HG02623 (cell line): Measurements from ENCODE around the gene BIK.
"Not testable (repeated sequence)": the region's sequence is repeated elsewhere in the genome, so short reads cannot be mapped to it uniquely, and the experiment has no call there.

ENCODE experiments used
- ATAC-seq: cut with Tn5 transposase; IDR thresholded peaks from one replicate; pipeline ENCODE4 v1.9.1; 2021; ENCODE audit warnings: moderate library complexity; ENCODE audit not compliant: unreplicated experiment

BIK gene

DNA sequence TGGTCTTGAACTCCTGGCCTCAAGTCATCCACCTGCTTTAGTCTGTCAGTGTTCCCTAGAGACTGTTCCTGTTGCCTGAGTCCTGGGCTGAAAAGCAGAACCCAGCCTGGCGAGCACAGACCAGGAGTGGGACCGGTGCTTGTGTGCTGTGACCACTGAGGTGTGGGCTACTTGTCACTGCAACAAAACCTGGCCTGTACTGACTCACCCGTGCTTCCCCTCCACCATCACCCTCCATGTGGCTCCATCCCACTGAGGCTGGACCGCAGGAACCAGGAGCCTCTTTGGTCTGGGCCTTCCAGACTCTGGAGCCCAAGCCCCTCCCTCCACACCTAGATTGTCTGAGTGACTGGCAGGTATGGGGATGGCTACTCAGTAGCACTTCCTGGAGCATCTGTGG, 24.0 kb downstream of the BIK start:
- no peak for ATAC-seq

DNA sequence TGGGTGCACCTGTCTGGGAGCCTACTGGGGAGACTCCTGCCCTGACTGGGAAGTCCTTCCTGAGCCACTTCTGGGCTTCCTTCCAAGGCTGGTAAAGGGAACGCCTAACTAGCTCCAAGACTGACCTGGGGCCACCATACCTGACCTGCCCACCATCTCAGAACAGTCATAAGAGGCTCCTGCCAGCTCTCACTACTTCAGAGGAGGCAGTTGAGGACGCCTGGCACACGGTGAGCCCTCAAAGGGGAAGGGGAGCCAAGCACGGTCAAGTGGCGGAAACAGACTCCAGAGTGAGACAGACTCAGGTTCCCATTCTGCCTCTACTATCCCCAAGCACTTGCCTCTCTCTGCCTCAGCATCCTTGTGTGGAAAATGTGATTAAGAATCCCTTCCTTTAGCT, 25.0 kb downstream of the BIK start:
- ATAC-seq: no peak

DNA sequence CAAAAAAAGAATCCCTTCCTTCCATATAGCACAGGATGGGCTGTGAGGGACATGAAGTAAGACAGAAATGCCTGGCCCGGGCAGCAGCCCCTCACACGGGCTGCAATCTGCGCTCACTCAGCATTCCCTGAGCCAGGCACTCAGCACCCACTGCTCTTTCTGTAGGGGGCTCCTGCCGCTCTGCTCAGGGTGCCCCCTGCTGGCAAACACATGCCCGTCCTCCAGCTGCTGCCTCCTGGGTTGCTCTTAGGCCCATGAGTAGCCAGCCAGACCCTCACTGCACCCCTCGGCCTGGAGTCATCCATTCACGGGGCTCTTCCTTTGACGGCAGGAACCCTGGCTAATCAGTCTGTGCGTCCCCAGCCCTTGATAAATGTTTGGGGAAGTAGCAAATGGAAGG, 25.7 kb downstream of the BIK start:
- ATAC-seq: no peak

DNA sequence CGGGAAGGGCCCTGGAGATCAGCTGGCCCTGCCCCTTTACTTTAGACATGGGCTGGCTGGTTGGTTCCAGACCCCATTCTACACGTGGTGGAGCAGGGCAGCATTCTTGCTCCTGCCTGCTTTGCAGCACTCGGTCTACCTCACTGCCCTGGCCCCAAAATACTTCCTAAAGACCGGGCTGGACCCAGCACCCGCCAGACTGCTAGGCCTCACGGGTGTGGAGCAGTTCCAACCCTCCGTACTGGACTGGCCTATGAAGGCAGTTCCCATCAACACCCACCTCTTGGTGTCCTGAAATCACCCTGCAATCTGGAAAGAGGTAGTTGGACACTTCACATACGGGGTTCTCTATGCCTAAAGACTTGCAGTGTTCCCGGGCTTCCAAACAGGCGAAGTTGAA, 26.3 kb downstream of the BIK start:
- no peak for ATAC-seq

DNA sequence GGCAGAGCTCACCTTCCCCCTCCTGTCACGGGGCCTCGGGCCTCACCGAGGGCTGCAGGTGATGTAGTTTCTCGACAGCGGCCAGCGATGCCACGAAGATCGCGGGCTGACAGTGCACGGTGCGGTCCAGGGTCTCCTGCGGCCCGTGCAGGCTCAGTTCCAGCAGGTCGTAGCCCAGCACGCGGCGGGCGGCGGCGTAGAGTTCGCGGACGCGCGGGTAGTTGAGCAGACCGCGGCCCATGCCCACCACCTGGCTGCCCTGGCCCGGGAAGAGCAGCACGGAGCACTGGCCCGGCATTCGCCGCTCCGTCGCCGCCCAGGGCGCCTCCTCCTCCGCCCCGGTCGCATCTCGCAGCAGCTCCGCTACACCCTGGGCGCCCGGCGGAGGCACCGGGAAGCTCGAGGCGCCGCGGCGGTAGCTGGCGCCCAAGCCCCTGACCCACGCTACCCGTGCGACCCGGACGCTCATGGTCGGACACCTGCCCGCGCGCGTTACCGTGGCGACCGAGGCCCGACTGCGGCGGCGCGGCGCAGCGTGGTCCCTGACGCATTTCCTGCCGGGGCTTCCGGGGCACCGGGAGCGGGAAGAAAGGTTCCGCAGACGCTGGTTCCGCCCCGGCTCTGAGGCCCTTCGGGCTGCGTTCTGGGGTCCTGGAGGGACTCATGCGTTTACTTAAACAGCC, 32.5 kb downstream of the BIK start, which contains the start of gene MCAT:
MCAT (minus strand) TSS at position 519 of the 683 bp plus-strand sequence; CDS start at position 469, 50 bp downstream.
- peak; percentile 84 for ATAC-seq

DNA sequence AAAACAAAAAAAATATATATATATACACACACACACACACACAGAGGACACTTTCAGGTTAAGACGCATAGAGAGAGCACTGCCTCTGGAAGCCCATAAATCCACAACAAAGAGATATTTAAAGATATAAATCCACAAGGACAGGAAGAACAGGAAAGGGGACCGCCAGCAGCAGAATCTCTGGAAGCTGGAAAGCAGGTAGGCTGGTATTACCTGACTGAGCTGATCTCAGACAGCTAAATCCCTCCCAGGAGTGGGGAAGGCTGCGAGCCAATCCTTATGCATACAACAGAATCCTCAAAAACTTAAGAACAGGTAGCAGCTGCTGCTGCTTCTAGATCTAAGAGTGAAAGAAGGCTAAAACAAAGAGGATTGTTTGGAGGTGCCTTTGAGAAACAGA, 34.4 kb downstream of the BIK start:
- ATAC-seq: no peak

DNA sequence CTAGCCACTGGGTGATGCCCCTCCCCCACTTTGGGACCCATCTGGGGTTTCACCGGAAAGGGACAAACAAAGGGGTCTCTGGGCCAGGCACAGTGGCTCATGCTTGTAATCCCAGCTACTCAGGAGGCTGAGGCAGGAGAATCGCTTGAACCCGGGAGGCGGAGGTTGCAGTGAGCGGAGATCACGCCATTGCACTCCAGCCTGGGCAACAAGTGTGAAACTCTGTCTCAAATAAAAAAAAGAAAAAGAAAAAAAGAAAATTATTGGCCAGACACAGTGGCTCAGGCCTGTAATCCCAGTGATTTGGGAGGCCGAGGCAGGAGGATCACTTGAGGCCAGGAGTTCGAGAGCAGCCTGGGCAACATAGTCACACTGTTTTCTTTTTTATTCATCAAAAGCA, 34.8 kb downstream of the BIK start:
- ATAC-seq: not testable (repeated sequence)

DNA sequence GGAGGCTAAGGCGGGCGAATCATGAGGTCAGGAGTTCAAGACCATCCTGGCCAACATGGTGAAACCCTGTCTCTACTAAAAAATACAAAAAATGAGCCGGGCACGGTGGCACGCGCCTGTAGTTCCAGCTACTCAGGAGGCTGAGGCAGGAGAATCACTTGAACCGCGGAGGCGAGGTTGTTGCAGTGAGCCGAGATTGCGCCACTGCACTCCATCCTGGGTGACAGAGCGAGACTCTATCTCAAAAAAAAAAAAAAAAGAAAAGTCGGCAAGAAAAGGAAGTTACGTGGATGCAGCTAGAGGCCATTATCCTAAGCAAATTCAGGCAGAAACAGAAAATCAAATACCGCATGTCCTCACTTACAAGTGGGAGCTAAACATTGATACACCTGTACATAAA, 35.8 kb downstream of the BIK start:
- ATAC-seq: not testable (repeated sequence)

DNA sequence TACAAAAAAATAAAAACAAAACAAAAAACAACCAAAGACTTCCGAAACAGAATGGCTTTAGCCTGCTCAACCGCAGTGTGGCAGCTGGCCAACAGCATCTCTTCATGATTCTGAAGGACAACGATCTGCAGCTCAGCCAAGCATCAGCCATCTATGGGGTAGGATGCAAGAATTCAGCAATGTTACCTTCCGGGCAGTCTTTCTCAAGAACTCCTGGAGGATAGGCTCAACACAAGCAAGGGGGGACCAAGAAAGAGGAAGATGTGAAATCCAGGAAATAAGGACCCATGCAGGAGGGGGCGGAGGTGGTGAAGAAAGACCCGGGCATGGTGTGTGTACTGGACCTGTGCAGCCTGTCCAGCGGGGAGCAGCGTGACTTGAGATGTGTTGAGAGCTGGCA, 37.3 kb downstream of the BIK start:
- ATAC-seq: no peak

DNA sequence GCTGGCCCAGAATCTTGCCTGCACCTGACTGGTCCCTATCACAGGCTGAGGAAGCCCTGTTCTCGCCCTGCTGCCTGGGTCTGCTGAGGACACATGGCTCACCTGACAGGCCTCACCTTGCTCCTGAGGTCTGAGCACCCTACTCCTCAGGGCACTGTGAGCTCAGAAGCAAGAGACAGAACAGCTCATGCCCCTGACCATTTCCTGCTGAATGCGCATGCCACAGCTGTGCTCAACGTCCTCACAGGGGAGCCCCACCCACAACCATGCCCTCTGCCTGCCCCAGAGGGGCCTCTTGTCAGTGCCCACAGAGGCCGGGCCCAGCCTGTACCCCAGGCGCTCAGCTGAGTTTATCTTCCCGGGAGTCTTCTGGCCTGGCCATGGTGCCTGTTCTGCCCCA, 38.0 kb downstream of the BIK start:
- no peak for ATAC-seq

DNA sequence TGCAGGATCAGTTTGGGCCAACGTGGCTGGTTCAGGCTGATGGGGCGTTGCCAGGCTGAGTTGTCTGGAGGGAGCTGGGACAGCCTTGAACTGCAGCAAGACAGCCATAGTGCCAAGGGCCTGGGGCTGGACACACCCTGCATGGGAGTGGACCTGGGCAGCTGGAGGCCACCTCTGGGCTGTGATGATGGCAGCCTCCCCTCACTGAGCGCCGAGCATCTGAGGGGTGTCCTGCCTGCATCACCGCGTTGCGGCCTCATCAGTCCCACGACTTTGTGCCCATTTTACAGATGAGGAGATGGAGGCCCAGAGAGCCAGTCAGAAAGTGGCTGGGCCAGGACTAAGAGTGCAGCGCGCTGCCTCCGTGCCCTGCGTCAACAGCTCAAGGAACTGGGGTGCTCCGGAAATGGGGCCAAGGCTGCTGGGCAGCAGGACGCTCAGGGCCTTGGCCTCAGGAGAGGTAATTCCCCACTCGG, 40.2 kb downstream of the BIK start:
- ATAC-seq: no peak

DNA sequence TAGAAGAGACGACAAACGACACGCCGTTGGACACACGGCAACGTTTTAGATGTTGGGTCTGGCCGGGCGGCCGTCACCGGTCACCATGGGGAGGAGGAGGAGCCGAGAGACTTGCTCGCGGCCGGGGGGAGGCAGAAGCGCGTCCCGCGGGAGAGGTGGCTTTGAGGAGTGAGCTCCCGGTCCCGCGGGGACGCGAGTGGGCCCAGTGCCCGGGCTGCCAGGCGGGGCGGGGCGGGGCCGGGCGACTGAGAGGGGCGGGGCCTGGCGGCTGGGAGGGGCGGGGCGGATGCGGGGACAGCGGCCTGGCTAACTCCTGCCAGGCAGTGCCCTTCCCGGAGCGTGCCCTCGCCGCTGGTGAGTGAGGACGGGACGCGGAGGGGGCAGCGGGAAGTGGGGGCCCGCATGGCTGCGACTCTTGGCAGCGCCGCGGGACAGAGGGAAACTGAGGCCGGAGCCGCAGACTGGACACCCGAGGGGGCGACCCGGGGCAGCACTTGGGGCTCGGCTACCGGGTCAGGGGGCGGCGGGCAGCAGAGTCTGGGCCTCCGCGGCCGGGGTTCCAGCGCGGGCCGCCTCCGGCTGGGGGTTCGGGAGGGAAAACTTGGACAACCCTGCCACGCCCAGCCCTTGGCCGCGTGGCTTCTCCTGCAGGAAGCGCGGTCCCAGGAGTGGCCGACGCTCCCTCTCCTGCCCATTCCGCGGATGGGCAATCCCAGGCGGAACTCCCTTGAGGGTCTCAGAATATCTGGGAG, 40.9 kb downstream of the BIK start, which contains the start of gene TSPO:
TSPO (plus strand) TSS at position 309 of the 752 bp plus-strand sequence. CDS start 7,680 bp downstream, outside the sequence.
- ATAC-seq: no peak

DNA sequence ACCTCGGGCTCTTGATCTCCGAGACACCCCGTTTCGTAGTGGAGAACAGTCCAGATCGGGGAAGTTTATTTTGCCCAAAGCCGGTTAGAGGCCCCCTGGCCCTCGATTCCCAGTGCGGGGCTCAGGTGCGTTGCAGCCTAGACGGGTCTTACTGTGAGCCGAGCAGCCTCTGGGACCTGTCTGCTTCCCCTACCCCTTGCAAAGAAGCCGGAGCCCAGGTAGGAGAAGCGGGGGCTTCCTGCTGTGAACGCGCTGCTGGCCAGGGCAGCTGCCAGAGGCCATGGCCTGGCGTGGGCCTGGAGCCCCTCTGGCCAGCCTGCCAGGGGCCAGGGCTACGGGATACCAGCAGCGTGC, 41.4 kb downstream of the BIK start:
- ATAC-seq: no peak

DNA sequence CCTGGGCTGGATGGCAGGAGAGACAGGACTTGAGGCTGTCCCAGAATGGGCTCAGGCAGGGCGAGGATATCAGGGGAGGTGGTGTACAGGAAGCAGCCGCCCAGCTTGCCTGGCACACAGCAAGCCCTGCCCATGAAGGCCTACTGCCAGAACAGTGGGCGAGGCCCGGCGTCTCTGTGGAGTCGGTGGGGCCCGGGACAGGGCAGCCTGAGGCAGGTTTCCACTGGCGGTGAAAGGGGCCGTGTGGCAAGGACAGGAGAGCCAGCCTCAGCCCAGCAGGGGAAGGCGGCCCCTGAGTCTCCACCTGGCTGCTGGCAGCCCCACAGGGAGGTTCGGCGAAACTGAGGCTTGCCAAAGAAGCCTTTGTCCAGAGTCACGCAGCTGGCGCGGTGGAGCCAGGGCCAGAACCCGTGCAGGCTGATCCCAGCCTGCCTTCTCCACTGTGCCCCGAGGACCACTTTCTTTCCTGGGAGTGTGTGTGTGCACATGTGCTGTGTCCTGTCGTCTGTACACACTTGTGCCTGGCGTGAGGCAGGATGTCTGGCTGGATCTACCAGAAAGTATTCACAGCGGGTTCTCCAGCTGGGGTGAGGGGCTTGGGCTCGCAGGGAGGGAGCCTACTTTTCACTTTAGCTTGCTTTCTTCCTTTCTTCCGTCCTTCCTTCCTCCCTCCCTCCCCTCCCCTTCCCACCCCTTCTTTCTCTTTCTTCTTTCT, 42.0 kb downstream of the BIK start:
- ATAC-seq: no peak

DNA sequence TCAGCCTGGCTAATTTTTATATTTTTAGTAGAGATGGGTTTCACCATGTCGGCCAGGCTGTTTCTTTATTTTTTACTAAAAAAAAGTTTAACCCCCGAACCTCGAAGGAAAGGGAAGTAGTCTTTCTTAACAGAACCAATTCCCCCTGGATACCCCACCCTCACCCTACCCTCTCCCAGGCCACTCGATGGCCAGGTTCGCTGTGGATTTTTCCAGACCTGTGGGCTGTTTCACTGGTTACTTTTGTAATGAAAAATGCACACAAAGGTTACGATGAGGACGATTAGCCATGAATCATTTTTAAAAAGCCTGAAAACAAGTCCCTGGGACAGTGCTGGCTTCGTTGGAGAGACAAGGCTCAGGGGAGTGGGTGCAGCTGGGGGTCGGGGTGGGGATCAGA, 43.3 kb downstream of the BIK start:
- no peak for ATAC-seq

DNA sequence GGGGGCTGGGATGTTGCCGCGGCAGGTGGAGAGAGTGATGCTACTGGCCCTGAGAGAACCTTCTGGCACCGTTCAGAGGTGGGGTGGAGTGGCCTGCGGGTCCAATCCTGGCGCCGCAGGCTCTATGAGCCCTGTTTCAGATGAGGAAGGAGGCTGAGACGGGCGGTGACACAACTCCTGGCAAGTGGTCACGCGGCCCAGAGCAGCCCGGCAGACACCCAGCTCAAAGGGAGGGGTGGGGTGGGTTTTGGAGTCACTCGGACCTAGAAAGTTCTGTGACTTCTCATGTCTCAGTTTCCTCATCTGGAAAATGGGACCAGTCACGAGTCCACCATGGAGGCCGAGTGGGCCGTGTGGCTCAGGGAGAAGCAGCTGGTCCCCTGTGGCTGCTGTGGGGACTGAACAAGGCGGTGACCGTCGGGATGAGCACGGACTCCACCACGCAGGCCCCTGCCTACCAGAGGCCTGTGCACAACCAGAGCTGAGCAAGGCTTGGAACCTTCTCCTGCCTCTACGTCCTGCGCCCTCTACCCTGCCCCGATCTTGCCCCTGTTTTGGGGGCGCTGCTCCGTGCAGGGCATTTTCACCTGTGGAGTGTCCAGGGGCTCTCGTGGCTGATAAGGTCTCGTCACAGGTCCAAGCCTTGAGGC, 44.5 kb downstream of the BIK start:
- ATAC-seq: no peak

DNA sequence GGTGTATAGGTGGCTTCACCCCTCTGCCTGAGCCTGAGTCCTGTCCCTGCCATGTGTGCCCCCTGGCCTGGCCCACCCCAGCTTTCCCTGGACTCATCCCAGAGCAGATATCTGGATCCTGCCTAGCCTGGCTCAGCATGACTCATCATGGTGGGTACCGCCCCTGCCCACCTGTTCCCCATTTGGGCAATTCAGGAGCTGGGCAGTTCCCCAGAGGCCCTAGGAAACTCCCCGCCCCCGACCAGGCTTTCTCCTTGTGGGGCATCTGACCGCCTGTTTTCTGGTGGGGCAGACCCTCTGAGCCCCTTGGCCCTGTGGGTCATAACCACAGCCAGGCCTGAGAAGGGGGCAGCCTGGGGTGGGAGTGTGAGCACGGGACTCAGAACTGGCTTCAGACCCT, 45.2 kb downstream of the BIK start:
- no peak for ATAC-seq

DNA sequence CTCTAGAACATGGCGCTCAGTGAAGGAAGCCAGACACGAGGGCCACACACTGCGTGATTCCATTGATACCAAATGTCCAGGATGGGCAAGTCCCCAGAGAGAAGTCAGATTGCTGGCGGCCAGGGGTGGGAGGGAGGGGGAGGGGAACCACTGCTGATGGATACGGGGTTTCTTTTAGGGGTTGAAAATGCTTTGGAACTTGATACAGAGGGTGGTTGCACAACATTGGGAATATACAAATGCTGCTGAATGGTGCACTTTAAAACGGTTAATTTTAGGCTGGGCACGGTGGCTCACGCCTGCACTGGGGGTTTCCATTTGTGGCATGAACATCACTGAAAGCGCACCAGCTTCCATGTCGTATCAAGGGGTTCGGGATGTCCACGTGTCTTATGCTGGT, 45.9 kb downstream of the BIK start:
- ATAC-seq: no peak

DNA sequence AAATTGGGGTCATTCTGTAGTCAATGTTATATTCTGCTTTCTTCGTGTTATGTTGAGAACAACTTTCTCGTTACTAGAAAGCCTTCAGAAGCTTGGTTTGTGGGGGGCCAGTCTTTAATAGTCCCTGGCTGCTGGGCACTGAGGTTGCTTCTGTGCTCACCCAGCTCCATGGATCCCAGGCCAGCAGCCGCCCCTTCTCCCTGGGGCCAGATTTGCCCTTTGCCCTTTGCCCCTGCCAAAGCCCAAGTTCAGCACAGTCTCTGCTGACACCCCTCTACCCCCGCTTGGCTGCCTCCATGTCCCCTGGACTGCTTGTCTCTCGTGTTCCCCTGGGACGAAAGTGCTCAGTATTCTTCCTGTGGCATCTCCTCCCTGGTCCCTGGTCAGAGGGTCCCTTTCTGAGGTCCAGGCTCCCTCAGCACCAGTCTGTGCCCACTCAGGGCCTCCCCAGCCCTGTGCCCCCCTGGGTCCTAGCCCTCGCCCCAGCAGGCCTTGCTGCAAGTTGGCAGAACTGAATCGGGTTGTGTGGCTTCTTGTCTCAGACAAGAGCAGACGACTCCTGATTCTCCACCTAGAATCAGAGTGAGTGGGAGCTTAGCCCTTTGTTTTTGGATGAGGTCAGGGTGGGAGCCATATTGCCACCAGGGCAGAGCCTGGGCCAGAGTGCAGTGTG, 47.5 kb downstream of the BIK start:
- no peak for ATAC-seq

DNA sequence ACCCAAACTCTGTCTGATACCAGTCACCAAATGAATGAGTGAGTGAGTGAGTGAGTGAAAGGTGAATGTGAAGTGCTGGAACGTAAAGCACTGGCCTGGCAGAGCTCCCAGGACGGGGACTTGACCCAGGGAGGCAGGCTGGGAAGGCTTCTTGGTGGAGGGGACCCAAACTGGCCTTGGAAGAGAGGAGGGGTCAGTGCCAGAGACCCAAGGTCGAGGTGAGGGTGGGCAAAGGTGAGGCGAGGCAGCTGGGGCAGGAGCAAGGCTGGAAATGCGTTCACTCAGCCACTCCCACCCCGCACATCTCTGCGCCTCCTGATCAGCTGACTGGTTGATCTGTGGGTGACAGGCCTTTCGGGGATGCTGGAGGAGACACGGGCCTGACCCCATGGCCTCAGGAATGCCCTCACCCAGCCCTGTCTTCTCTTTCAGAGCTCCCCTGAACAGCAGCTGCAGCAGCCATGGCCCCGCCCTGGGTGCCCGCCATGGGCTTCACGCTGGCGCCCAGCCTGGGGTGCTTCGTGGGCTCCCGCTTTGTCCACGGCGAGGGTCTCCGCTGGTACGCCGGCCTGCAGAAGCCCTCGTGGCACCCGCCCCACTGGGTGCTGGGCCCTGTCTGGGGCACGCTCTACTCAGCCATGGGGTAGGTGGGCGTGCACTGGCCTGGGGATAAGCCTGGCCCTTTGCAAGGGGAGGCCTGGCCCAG, 48.4 kb downstream of the BIK start:
- ATAC-seq: no peak
